K562 (cell line): ENCODE data around the gene CD46. TPM values are rescaled to one million over a fixed set of nuclear protein-coding genes. Genes with fewer than 3 reads are reported as not detected.

ENCODE experiments used
- BRD4 ChIP-seq: fragments of 200-600 bp; sonication (generic); IDR thresholded peaks from 2 replicates; pipeline ENCODE4 v1.6.1; 2017; ENCODE audit warnings: inconsistent platforms
- E2F3 ChIP-seq: fragments of 250-450 bp; sonication (Bioruptor Pico); IDR thresholded peaks from 2 replicates; pipeline ENCODE4 v1.4.0; 2020; ENCODE audit warnings: mild to moderate bottlenecking
- E2F5 ChIP-seq: sonication (generic); formaldehyde crosslinking; IDR thresholded peaks from 2 replicates; pipeline ENCODE4 v1.8.0; 2022; ENCODE audit warnings: mild to moderate bottlenecking, missing genetic modification reagents
- E4F1 ChIP-seq: fragments of 250-450 bp; sonication (Bioruptor Pico); IDR thresholded peaks from 2 replicates; pipeline ENCODE4 v1.5.0; 2021; ENCODE audit warnings: mild to moderate bottlenecking, borderline replicate concordance
- EGR1 ChIP-seq: fragments of 450-650 bp; conservative IDR thresholded peaks from 2 replicates; pipeline ENCODE4 v1.6.1; 2017; ENCODE audit warnings: mild to moderate bottlenecking
- ETV6 ChIP-seq, 3 experiments: fragments of 150-350 bp in 1 of 3; sonication (generic) in 1 of 3; formaldehyde crosslinking in 1 of 3; IDR thresholded peaks; 2 replicates each; pipeline versions ENCODE4 v1.6.1 to v1.8.0; 2014 to 2022; ENCODE audit warnings: borderline replicate concordance in 2 of 3, low read depth in 2 of 3, antibody characterized with exemption in 1 of 3, low read length in 1 of 3, mild to moderate bottlenecking in 1 of 3, missing genetic modification reagents in 1 of 3
- ID3 ChIP-seq, 2 experiments: fragments of 250-450 bp in 1 of 2; fragments of 450-650 bp in 1 of 2; sonication (Bioruptor Pico) in 1 of 2; IDR thresholded peaks; 2 replicates each; pipeline versions ENCODE4 v1.6.1 to v1.8.0; 2016 to 2021; ENCODE audit warnings: mild to moderate bottlenecking in 2 of 2, moderate library complexity in 2 of 2, missing compliant biosample characterization in 1 of 2, missing genetic modification characterization in 1 of 2
- IRF1 ChIP-seq: sonication (generic); formaldehyde crosslinking; IDR thresholded peaks from 2 replicates; pipeline ENCODE4 v1.8.0; 2022; ENCODE audit warnings: missing genetic modification reagents, mild to moderate bottlenecking, borderline replicate concordance
- NCOA6 ChIP-seq: fragments of 450-650 bp; IDR thresholded peaks from 2 replicates; pipeline ENCODE4 v1.6.1; 2017; ENCODE audit warnings: mild to moderate bottlenecking
- OTX1 ChIP-seq: fragments of 450-650 bp; formaldehyde crosslinking; IDR thresholded peaks from 2 replicates; pipeline ENCODE4 v1.4.0; 2022; ENCODE audit warnings: mild to moderate bottlenecking
- PHB2 ChIP-seq: fragments of 450-650 bp; IDR thresholded peaks from 2 replicates; pipeline ENCODE4 v1.6.1; 2017; ENCODE audit warnings: low read depth
- PHF21A ChIP-seq: fragments of 450-650 bp; IDR thresholded peaks from 2 replicates; pipeline ENCODE4 v1.6.1; 2017; ENCODE audit warnings: low read depth, borderline replicate concordance
- RBBP5 ChIP-seq: fragments of 200-600 bp; sonication (generic); IDR thresholded peaks from 2 replicates; pipeline ENCODE4 v1.6.1; 2012; ENCODE audit warnings: borderline replicate concordance, mild to moderate bottlenecking, low read length, control low read depth, inconsistent platforms; ENCODE audit not compliant: insufficient read depth, poor library complexity, severe bottlenecking
- TEAD4 ChIP-seq, 2 experiments: sonication (generic) in 1 of 2; formaldehyde crosslinking in 1 of 2; IDR thresholded peaks; 2 replicates each; pipeline versions ENCODE4 v1.6.1 to v1.8.0; 2012 to 2022; ENCODE audit warnings: borderline replicate concordance in 1 of 2, inconsistent platforms in 1 of 2, low read length in 1 of 2, mild to moderate bottlenecking in 1 of 2, missing genetic modification reagents in 1 of 2
- ZBTB17 ChIP-seq: fragments of 450-650 bp; formaldehyde crosslinking; IDR thresholded peaks from 2 replicates; pipeline ENCODE4 v1.4.0; 2020; ENCODE audit warnings: mild to moderate bottlenecking
- ZNF121 ChIP-seq: sonication (generic); formaldehyde crosslinking; conservative IDR thresholded peaks from 2 replicates; pipeline ENCODE4 v1.8.0; 2022; ENCODE audit warnings: missing genetic modification reagents
- ZNF143 ChIP-seq: sonication (generic); formaldehyde crosslinking; IDR thresholded peaks from 2 replicates; pipeline ENCODE4 v1.9.0; 2022; ENCODE audit warnings: mild to moderate bottlenecking, missing genetic modification reagents
- ZNF217 ChIP-seq: sonication (generic); formaldehyde crosslinking; IDR thresholded peaks from 2 replicates; pipeline ENCODE4 v1.8.0; 2022; ENCODE audit warnings: mild to moderate bottlenecking, missing genetic modification reagents
- ZNF224 ChIP-seq: sonication (generic); formaldehyde crosslinking; IDR thresholded peaks from 2 replicates; pipeline ENCODE4 v1.8.0; 2022; ENCODE audit warnings: mild to moderate bottlenecking, missing genetic modification reagents
- ZNF232 ChIP-seq: sonication (generic); formaldehyde crosslinking; IDR thresholded peaks from 2 replicates; pipeline ENCODE4 v1.8.0; 2022; ENCODE audit warnings: mild to moderate bottlenecking, missing genetic modification reagents
- ZNF431 ChIP-seq: sonication (generic); formaldehyde crosslinking; IDR thresholded peaks from 2 replicates; pipeline ENCODE4 v1.8.0; 2022; ENCODE audit warnings: mild to moderate bottlenecking, missing genetic modification reagents
- ZNF436 ChIP-seq: fragments of 250-450, 450-650 bp; sonication (Bioruptor Pico); formaldehyde crosslinking; IDR thresholded peaks from 2 replicates; pipeline ENCODE4 v1.7.0; 2020; ENCODE audit warnings: mild to moderate bottlenecking
- ZNF77 ChIP-seq: fragments of 250-450 bp; sonication (Bioruptor Pico); IDR thresholded peaks from 2 replicates; pipeline ENCODE4 v1.5.0; 2020
- polyA plus RNA-seq, 8 experiments: library from polyadenylated mRNA; depleted of rRNA in 4 of 8; stranded (reverse) in 5 of 8; unstranded in 3 of 8; fragments of >200 nt; fragmentation: Nextera tagmentation in 2 of 8; fragmentation: Illumina TruSeq in 1 of 8; extraction: Ambion mirVana in 2 of 8; extraction: Trizol in 1 of 8; gene quantifications; 2 replicates each; pipeline versions ENCODE4 v1.2.1 to v1.2.3, GENCODE V29; 2011 to 2014; ENCODE audit warnings: inconsistent platforms in 1 of 8, missing spikeins in 1 of 8
- total RNA-seq, 7 experiments: library from RNA; depleted of rRNA in 6 of 7; stranded (reverse); fragments of >200 nt in 6 of 7; fragmentation: Illumina TruSeq in 2 of 7; extraction: Trizol in 2 of 7; gene quantifications; 2 replicates each; pipeline versions ENCODE4 v1.2.1 to v1.2.3, GENCODE V29; 2011 to 2021; ENCODE audit warnings: low replicate concordance in 1 of 7

CD46 gene
- total and polyA plus RNA-seq, 9 of the 15 experiments (the other 6 are each of a cell fraction or from before 2014, with no cell fraction given), result 87.9 to 374 (median 156) TPM

- TF ChIP-seq OTX1 (CRISPR knock-in tag), result peak; percentile 69; the same call in 1 of the 2 replicates
- peak; percentile 83 for TF ChIP-seq EGR1
- TF ChIP-seq NCOA6, result no peak
- TF ChIP-seq ZNF143 (CRISPR knock-in tag), result 0 out of 2 replicates have a peak, but pooled peaks have one; percentile 9
- TF ChIP-seq TEAD4 (IDR thresholded peaks at IDR 0.05; ENCODE audit: low read length), result 0 out of 2 replicates have a peak, but pooled peaks have one; percentile 2
- no peak for TF ChIP-seq TEAD4 (CRISPR knock-in tag; IDR thresholded peaks at IDR 0.05; ENCODE audit: borderline replicate concordance)
- no peak for TF ChIP-seq ZNF436 (CRISPR knock-in tag)
- TF ChIP-seq PHF21A, result 0 out of 2 replicates have a peak, but pooled peaks have one; percentile 6
- peak; percentile 37 for TF ChIP-seq RBBP5
- TF ChIP-seq ZNF121, result 0 out of 2 replicates have a peak, but pooled peaks have one; percentile 35
- TF ChIP-seq E2F3 (CRISPR knock-in tag), result peak; percentile 38; the same call in 1 of the 2 replicates
- 0 out of 2 replicates have a peak, but pooled peaks have one; percentile 58 for TF ChIP-seq ZNF224
- TF ChIP-seq IRF1 (CRISPR knock-in tag), result no peak
- TF ChIP-seq BRD4, result no peak
- no peak for TF ChIP-seq PHB2
- TF ChIP-seq E4F1 (CRISPR knock-in tag), result no peak
- TF ChIP-seq ZNF217 (CRISPR knock-in tag), result 0 out of 2 replicates have a peak, but pooled peaks have one; percentile 50
- TF ChIP-seq ZNF77 (CRISPR knock-in tag), result no peak
- no peak for TF ChIP-seq ETV6 (IDR thresholded peaks at IDR 0.05; ENCODE audit: borderline replicate concordance in 1 of 2, low read depth in 2 of 2, low read length in 1 of 2)
- peak; percentile 60; the same call in 1 of the 2 replicates for TF ChIP-seq ETV6 (CRISPR knock-in tag; IDR thresholded peaks at IDR 0.05; ENCODE audit: borderline replicate concordance)
- peak; percentile 50; the same call in 1 of the 2 replicates for TF ChIP-seq ZBTB17 (CRISPR knock-in tag)
- no peak for TF ChIP-seq ID3 (CRISPR knock-in tag; IDR thresholded peaks at IDR 0.05)
- peak; percentile 42; the same call in 1 of the 2 replicates for TF ChIP-seq ID3 (tag; IDR thresholded peaks at IDR 0.05)
- peak; percentile 22; the same call in 1 of the 2 replicates for TF ChIP-seq E2F5
- TF ChIP-seq ZNF431 (CRISPR knock-in tag), result 0 out of 2 replicates have a peak, but pooled peaks have one; percentile 50
- TF ChIP-seq ZNF232 (CRISPR knock-in tag), result peak; percentile 85; the same call in 1 of the 2 replicates
Measured at GRCh38 chr1:207752456-207752998, 673 bp downstream of the CD46 start (continued).
